ENCODE results near the gene GARIN1A.
A peak's percentile ranks its signal among the peaks of the same experiment; 100 is the strongest.
"Not testable (repeated sequence)": the region's sequence is repeated elsewhere in the genome, so short reads cannot be mapped to it uniquely, and the experiment has no call there.

GARIN1A gene

DNA sequence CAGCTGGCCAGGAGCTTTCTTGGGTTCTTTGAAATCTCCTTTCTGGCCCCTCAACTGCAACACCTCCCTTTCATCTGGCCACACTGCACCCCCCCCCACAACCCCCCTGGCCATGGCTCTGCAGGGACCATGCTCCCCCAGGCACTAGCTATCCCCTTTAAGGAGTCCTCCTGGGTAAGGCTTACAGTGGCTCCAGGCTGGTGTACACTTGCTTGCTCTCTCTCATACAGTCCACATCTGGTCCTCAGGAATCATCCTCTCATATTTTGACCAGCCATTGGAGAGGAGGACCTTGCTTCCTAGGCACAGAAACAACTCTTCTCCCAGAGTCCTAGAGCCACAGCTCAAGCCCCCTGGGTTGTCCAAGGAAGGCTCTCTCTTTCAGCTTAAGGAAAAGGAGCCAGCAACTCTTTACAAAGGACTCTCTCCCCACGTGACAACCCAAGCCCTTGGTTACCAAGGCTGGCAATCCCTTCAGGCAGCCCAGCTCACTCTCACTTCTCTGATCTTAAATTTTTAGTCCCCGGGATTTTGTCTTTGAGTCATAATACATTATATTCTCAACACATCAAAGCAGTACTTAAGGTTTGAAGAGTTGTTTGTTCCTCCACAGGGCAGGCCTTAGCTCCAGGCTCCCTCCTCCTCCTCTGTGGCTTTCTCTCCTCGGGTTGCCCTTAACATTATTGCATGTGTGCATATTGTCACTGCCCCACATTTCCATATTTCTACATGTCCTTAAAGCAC, 9.9 kb downstream of the GARIN1A start:
- TF ChIP-seq, protein P1, sequence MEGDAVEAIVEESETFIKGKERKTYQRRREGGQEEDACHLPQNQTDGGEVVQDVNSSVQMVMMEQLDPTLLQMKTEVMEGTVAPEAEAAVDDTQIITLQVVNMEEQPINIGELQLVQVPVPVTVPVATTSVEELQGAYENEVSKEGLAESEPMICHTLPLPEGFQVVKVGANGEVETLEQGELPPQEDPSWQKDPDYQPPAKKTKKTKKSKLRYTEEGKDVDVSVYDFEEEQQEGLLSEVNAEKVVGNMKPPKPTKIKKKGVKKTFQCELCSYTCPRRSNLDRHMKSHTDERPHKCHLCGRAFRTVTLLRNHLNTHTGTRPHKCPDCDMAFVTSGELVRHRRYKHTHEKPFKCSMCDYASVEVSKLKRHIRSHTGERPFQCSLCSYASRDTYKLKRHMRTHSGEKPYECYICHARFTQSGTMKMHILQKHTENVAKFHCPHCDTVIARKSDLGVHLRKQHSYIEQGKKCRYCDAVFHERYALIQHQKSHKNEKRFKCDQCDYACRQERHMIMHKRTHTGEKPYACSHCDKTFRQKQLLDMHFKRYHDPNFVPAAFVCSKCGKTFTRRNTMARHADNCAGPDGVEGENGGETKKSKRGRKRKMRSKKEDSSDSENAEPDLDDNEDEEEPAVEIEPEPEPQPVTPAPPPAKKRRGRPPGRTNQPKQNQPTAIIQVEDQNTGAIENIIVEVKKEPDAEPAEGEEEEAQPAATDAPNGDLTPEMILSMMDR (IDR thresholded peaks at IDR 0.05; ENCODE audit: extremely low read depth, missing control alignments), result no peak
- peak; percentile 40 for DNase-seq (ENCODE audit: low spot score)

DNA sequence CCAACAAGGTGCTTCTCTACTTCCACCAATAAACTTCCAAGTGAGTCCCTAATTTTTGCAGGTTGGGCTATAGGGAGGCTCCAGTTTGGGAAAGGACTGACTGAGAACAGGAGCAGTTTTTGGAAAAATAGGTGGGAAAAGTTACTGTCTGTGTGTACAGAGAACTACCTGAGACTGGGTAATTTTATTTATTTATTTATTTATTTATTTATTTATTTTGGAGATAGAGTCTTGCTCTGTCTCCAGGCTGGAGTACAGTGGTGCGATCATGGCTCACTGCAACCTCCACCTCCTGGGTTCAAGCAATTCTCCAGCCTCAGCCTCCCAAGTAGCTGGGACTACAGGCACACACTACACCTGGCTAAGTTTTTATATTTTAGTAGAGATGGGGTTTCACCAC, 11.2 kb downstream of the GARIN1A start:
- not testable (repeated sequence) for DNase-seq (ENCODE audit: low spot score)

DNA sequence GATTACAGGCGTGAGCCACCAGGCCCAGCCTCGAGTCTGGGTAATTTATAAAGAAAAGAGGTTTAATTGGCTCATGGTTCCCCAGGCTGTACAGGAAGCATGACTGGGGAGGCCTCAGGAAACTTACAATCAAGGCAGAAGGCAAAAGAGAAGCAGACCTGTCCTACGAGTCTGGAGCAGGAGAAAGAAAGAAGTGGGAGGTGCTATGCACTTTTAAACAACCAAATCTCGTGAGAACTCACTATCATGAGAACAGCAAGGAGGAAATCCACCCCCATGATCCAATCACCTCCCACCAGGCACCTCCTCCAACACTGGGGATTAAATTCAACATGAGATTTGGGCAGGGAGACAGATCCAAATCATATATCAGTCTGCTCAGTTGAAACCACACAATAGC, 11.6 kb downstream of the GARIN1A start:
- DNase-seq (ENCODE audit: low spot score), result not testable (repeated sequence)

DNA sequence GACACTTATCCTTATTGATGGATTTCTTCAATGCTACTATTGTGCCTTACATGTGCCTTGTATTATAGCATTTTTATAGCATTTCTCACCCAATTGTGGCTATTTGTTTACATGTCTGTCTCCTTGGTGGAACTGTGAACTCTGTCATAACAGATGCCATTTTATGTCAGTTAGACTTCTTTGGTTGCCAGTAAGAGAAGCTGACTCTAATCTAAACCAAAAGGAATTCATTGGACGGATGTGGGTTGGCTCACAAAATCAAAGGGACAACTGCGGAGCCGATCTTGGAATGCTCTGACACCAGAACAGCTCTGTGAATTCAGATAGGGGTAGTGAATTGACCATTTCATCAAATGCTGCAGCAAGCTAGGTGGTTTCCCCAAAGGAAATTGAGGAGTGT, 15.0 kb downstream of the GARIN1A start:
- TF ChIP-seq, protein P1 (IDR thresholded peaks at IDR 0.05; ENCODE audit: extremely low read depth, missing control alignments), result no peak
- no peak for DNase-seq (ENCODE audit: low spot score)

DNA sequence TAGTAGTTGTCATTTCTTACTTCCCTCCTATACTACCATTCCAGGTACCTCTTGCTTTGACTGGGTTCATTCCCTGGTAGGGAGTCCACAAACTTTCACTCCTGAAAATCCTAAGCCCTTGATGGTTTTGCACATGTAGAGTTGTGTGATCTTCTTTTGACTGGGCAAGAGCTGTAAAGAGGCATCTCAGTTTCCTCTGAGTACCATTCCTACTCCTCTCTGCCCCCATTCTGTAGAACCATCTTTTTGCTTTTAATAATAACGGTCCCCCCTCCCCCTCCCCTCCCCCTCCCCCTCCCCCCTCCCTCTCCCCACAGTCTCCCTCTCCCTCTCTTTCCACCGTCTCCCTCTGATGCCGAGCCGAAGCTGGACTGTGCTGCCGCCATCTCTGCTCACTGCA, 16.4 kb downstream of the GARIN1A start:
- TF ChIP-seq, protein P1 (IDR thresholded peaks at IDR 0.05; ENCODE audit: extremely low read depth, missing control alignments), result no peak
- DNase-seq (ENCODE audit: low spot score), result no peak

DNA sequence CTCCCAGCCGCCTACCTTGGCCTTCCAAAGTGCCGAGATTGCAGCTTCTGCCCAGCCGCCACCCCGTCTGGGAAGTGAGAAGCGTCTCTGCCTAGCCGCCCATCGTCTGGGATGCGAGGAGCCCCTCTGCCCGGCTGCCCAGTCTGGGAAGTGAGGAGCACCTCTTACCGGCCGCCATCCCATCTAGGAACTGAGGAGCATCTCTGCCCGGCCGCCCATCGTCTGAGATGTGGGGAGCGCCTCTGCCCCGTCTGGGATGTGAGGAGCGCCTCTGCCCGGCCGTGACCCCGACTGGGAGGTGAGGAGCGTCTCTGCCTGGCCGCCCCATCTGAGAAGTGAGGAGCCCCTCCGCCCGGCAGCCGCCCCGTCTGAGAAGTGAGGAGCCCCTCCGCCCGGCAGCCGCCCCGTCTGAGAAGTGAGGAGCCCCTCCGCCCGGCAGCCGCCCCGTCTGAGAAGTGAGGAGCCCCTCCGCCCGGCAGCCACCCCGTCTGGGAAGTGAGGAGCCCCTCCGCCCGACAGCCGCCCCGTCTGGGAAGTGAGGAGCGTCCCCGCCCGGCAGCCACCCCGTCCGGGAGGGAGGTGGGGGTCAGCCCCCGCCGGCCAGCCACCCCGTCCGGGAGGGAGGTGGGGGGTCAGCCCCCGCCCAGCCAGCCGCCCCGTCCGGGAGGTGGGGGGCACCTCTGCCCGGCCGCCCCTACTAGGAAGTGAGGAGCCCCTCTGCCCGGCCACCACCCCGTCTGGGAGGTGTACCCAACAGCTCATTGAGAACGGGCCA, 17.3 kb downstream of the GARIN1A start:
- not testable (repeated sequence) for DNase-seq (ENCODE audit: low spot score)

DNA sequence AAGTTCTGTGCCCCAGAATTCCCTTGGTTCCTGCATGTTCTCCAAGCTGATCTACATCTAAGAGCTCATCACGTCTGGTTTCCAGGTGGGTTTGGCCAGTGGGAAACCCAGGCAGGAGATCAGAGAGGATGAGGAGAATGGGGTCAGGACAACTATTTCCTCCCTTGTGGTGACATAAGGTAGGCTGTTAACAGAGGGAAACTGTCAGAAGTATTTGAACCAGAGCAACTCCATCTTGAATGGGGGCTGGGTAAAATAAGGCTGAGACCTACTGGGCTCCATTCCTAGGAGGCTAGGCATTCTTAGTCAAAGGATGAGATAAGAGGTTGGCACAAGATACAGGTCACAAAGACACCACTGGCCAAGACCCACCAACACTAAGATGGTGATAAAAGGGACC, 19.1 kb downstream of the GARIN1A start:
- DNase-seq (ENCODE audit: low spot score), result no peak
- TF ChIP-seq, protein P1 (IDR thresholded peaks at IDR 0.05; ENCODE audit: extremely low read depth, missing control alignments), result no peak

DNA sequence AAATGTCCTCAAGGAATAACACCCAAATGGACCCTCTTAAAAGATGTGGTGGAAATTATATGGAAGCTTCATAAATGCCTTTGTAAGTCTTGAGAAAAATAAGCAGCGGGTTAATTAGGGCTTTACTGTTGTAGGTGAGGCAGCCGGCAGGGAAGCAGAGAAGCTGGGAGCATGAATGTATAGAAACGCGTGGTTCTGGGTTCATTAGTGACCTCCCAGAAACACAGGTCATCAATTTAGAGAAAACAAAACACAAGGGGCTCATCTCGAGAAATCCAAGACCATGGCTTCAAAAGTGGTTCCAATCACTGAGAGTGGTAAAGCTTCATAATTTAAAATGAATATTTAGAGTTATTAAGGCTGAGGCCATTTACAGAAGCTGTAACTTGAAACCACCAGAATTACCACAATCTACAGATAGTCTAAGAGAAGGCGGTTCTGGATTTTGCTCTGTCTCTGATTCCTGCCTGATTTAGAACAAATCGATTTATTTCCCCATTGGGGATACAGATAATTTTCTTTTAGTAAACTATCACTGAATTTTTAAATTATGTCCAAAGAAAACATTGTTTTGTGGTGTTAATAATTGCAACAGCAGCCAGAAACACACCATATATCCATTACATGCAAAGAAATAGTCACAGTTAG, 20.7 kb downstream of the GARIN1A start:
- TF ChIP-seq, protein P1 (IDR thresholded peaks at IDR 0.05; ENCODE audit: extremely low read depth, missing control alignments), result no peak

More for the DNA sequence above, 20.7 kb downstream of the GARIN1A start:
- no peak for DNase-seq (ENCODE audit: low spot score)
